Fibroblast of lung (primary cell): ENCODE data around the gene ERP44. TPM values are rescaled to one million over a fixed set of nuclear protein-coding genes. Genes with fewer than 3 reads are reported as not detected.
A peak's percentile ranks its signal among the peaks of the same experiment; 100 is the strongest.

Source experiments
- DNase-seq, 2 donors: peaks; one replicate each; pipeline versions ENCODE4 v3.0.0 to v3.0.0-alpha.2; 2010; ENCODE audit warnings: low read depth in 2 of 2
- H2AFZ ChIP-seq: 2 replicates; pipeline ENCODE4 v1.5.1; 2012; ENCODE audit warnings: low read length, control low read depth, inconsistent platforms
- H3K27ac ChIP-seq: 2 replicates; pipeline ENCODE4 v1.5.1; 2011; ENCODE audit warnings: low read length, control low read depth; ENCODE audit not compliant: insufficient read depth
- H3K27me3 ChIP-seq: 2 replicates; pipeline ENCODE4 v1.5.1; 2011; ENCODE audit warnings: mild to moderate bottlenecking, low read length; ENCODE audit not compliant: control insufficient read depth, insufficient read depth
- H3K36me3 ChIP-seq: 2 replicates; pipeline ENCODE4 v1.5.1; 2011; ENCODE audit warnings: low read length; ENCODE audit not compliant: control insufficient read depth, insufficient read depth
- H3K4me1 ChIP-seq: 2 replicates; pipeline ENCODE4 v1.5.1; 2011; ENCODE audit warnings: low read length; ENCODE audit not compliant: control insufficient read depth, insufficient read depth; ENCODE audit errors: extremely low read depth
- H3K4me2 ChIP-seq: 2 replicates; pipeline ENCODE4 v1.5.1; 2011; ENCODE audit warnings: low read length, control low read depth; ENCODE audit not compliant: insufficient read depth; ENCODE audit errors: extremely low read depth
- H3K4me3 ChIP-seq, 4 experiments: fragments of 200-600 bp in 1 of 4; sonication (generic) in 1 of 4; replicated peaks in 1 of 4; 2 replicates each; pipeline ENCODE4 v1.5.1; 2011 to 2016; ENCODE audit warnings: low read length in 4 of 4, low read depth in 3 of 4, mild to moderate bottlenecking in 3 of 4, control low read depth in 2 of 4, inconsistent platforms in 1 of 4, mixed read lengths in 1 of 4; ENCODE audit not compliant: insufficient read depth in 1 of 4; ENCODE audit errors: control extremely low read depth in 1 of 4
- H3K79me2 ChIP-seq: 2 replicates; pipeline ENCODE4 v1.5.1; 2012; ENCODE audit warnings: mild to moderate bottlenecking, low read length, inconsistent platforms; ENCODE audit not compliant: control insufficient read depth, insufficient read depth
- H3K9ac ChIP-seq: 2 replicates; pipeline ENCODE4 v1.5.1; 2011; ENCODE audit warnings: mild to moderate bottlenecking, low read length, control low read depth; ENCODE audit not compliant: insufficient read depth
- H3K9me3 ChIP-seq: 2 replicates; pipeline ENCODE4 v1.5.1; 2012; ENCODE audit warnings: low read depth, low read length; ENCODE audit not compliant: control insufficient read depth, insufficient read depth
- H4K20me1 ChIP-seq: 2 replicates; pipeline ENCODE4 v1.5.1; 2011; ENCODE audit warnings: low read length; ENCODE audit not compliant: control insufficient read depth, insufficient read depth; ENCODE audit errors: extremely low read depth
- CTCF ChIP-seq, 2 donors: IDR thresholded peaks in 1 of 2; conservative IDR thresholded peaks in 1 of 2; 1 replicate in 1 of 2; 2 replicates in 1 of 2; pipeline ENCODE4 v1.5.1; 2011 to 2012; ENCODE audit warnings: low read length in 2 of 2, control low read depth in 1 of 2, inconsistent platforms in 1 of 2, low read depth in 1 of 2, mild to moderate bottlenecking in 1 of 2
- EZH2 ChIP-seq: IDR thresholded peaks from 2 replicates; pipeline ENCODE4 v1.5.1; 2012; ENCODE audit warnings: low read length, control low read depth, mild to moderate bottlenecking; ENCODE audit errors: missing control alignments
- polyA plus RNA-seq, 2 donors: library from polyadenylated mRNA; depleted of rRNA in 1 of 2; stranded (reverse) in 1 of 2; unstranded in 1 of 2; fragments of >200 nt; gene quantifications; 2 replicates each; pipeline ENCODE4 v1.2.1, GENCODE V29; 2011 to 2012; ENCODE audit warnings: missing spikeins in 1 of 2
- total RNA-seq: library from RNA; depleted of rRNA; stranded (reverse); fragments of >200 nt; gene quantifications from 2 replicates; pipeline ENCODE4 v1.2.1, GENCODE V29; 2014

Gene ERP44
- total and polyA plus RNA-seq, 2 donors (not counting 1 experiment from before 2014, with no cell fraction given) = 8.6 to 24.0 TPM

- Histone ChIP-seq H3K9ac (no peak overlapping the region), H4K20me1 (no peaks in the 10 kb centered on the region), H3K4me2 (no peak overlapping the region), H3K36me3 (no peaks in the 10 kb centered on the region), H3K27ac (no peak overlapping the region), H3K4me1 (no peaks in the 10 kb centered on the region), H3K79me2 (no peaks in the 10 kb centered on the region), H3K4me3 (no peak overlapping the region), H2AFZ (no peak overlapping the region), H3K9me3 (no peaks in the 10 kb centered on the region), H3K27me3 (no peaks in the 10 kb centered on the region)
- DNase-seq = peak; percentile 62 to 81
- TF ChIP-seq CTCF (conservative IDR thresholded peaks at IDR 0.05 in 1 of 2, IDR thresholded peaks at IDR 0.05 in 1 of 2; ENCODE audit: low read depth in 1 of 2, low read length in 2 of 2) = peak; percentile 99
- no peak for TF ChIP-seq EZH2
Observed at GRCh38 chr9:100028201-100028784, 70.5 kb downstream of the ERP44 start.

DNA sequence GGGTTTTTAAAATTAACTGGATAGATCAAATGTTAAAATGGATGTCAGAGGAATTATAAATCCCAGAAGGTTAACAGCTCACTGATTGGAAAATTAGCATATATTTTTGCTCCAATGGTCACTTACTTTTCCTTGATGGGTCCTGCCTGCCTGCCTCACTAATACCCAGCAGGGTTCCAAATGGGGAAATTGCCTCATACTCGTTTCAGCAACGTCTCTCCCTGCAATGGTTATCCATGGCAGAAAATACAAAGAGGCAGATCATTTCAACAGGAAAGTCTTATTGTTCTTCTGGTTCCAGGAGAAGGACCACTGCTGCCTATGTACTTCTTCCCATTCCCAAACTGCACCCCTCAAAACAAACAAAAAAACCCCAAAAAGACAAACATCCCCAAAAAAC lies 71.3 kb downstream of the ERP44 start:
- no peaks in the 10 kb centered on the region for H3K27me3 ChIP-seq
- H3K4me2 ChIP-seq = no peak overlapping the region
- H3K27ac ChIP-seq = no peak overlapping the region
- DNase-seq = no peak
- H3K4me3 ChIP-seq = no peak overlapping the region
- no peaks in the 10 kb centered on the region for H3K79me2 ChIP-seq
- no peaks in the 10 kb centered on the region for H3K36me3 ChIP-seq
- H2AFZ ChIP-seq = no peak overlapping the region
- H3K4me1 ChIP-seq = no peaks in the 10 kb centered on the region
- H4K20me1 ChIP-seq = no peaks in the 10 kb centered on the region
- no peak overlapping the region for H3K9ac ChIP-seq
- no peak for TF ChIP-seq EZH2
- TF ChIP-seq CTCF (conservative IDR thresholded peaks at IDR 0.05 in 1 of 2, IDR thresholded peaks at IDR 0.05 in 1 of 2; ENCODE audit: low read depth in 1 of 2, low read length in 2 of 2) = no peak
- no peaks in the 10 kb centered on the region for H3K9me3 ChIP-seq

- TF ChIP-seq CTCF (conservative IDR thresholded peaks at IDR 0.05 in 1 of 2, IDR thresholded peaks at IDR 0.05 in 1 of 2; ENCODE audit: low read depth in 1 of 2, low read length in 2 of 2) (no peak), EZH2 (no peak)
- H4K20me1 ChIP-seq = no peaks in the 10 kb centered on the region
- peak in 1 of 2 donors; percentile 19 for DNase-seq
- no peak overlapping the region for H3K9ac ChIP-seq
- H3K27ac ChIP-seq = no peak overlapping the region
- H2AFZ ChIP-seq = no peak overlapping the region
- no peak overlapping the region for H3K4me2 ChIP-seq
- H3K4me1 ChIP-seq = no peaks in the 10 kb centered on the region
- H3K9me3 ChIP-seq = no peaks in the 10 kb centered on the region
- no peaks in the 10 kb centered on the region for H3K36me3 ChIP-seq
- no peaks in the 10 kb centered on the region for H3K79me2 ChIP-seq
- no peak overlapping the region for H3K4me3 ChIP-seq
- no peaks in the 10 kb centered on the region for H3K27me3 ChIP-seq
Observed at GRCh38 chr9:100021931-100022330, 76.9 kb downstream of the ERP44 start.
